Thyroid gland (tissue), 4 donors: Measurements from ENCODE around the gene CDHR5. TPM values are rescaled to one million over a fixed set of nuclear protein-coding genes. Genes with fewer than 3 reads are reported as not detected.

ENCODE experiments used
- DNase-seq, 2 donors: peaks; one replicate each; pipeline ENCODE4 v3.0.0-alpha.2; 2019
- H3K27ac ChIP-seq, 3 donors: fragments of 200-600 bp; sonication (generic); 1 replicate in 2 of 3; 2 replicates in 1 of 3; pipeline ENCODE4 v1.5.1; 2016 to 2019; ENCODE audit warnings: mild to moderate bottlenecking in 1 of 3, moderate library complexity in 1 of 3
- H3K27me3 ChIP-seq: fragments of 200-600 bp; sonication (generic); one replicate; pipeline ENCODE4 v1.5.1; 2019
- H3K36me3 ChIP-seq, 2 donors: fragments of 200-600 bp; sonication (generic); one replicate each; pipeline ENCODE4 v1.5.1; 2016 to 2019
- H3K4me1 ChIP-seq, 2 donors: fragments of 200-600 bp; sonication (generic); one replicate each; pipeline ENCODE4 v1.5.1; 2017 to 2019
- H3K4me3 ChIP-seq, 3 donors: fragments of 200-600 bp; sonication (generic); replicated peaks in 1 of 3; 1 replicate in 2 of 3; 2 replicates in 1 of 3; pipeline ENCODE4 v1.5.1; 2016; ENCODE audit warnings: mild to moderate bottlenecking in 1 of 3
- H3K9me3 ChIP-seq: fragments of 200-600 bp; sonication (generic); one replicate; pipeline ENCODE4 v1.5.1; 2017
- POLR2A ChIP-seq, 2 donors: fragments of 450-650 bp; IDR thresholded peaks; one replicate each; pipeline ENCODE4 v1.6.1; 2017; ENCODE audit warnings: antibody characterized with exemption in 2 of 2, mild to moderate bottlenecking in 2 of 2, moderate library complexity in 1 of 2
- WGBS, 2 donors: methylation state at CpG; one replicate each; pipeline ENCODE4 v1.1.5; 2017; 5-methylcytosine and 5-hydroxymethylcytosine counted together
- intact Hi-C: fragments of 100-400 bp; cut with DNase I; formaldehyde crosslinking; loops from one replicate; pipeline ENCODE4 v1.15.1; 2023
- total RNA-seq, 4 donors: library from RNA; depleted of rRNA; stranded (reverse); fragments of >200 nt; gene quantifications; one replicate each; pipeline ENCODE4 v1.2.3, GENCODE V29; 2016
- TF ChIP-seq, protein P1 (sequence below), 6 experiments: fragments of 200-600 bp in 3 of 6; fragments of 450-650 bp in 3 of 6; sonication (generic) in 3 of 6; IDR thresholded peaks; one replicate each; pipeline ENCODE4 v1.5.1; 2016 to 2019; ENCODE audit warnings: antibody characterized with exemption in 6 of 6, mild to moderate bottlenecking in 2 of 6, inconsistent platforms in 1 of 6, moderate library complexity in 1 of 6

Gene CDHR5
- total RNA-seq, 4 donors from 2014 or later: not detected

DNA sequence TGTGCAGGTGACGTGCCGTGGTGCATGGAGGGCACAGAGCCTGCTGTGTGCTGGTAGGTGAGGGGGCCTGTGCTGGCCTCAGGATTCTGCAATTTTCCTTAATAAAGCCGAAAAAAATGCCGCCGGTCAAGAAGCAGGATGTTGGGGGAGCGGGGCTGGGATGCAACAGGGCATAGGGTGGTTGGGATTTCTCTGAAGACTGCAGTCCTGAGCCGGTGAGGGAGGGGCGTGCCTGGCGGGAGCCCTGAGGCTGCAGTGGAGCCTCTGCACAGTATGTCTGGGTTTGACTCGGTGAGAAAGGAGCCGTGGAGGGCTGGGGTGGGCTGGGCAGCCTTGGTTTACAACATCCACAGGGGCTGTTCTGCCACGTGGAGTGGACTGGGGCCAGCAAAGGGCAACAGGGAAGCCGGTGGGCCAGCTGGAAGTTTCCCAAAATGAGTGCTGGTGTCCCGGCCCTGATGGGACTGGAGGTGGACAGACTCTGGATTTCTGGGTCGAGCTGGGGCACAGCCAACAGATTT, 1.3 kb downstream of the CDHR5 start:
- intact Hi-C loops: no loop called here
- Histone ChIP-seq H3K4me1 (no peaks in the 10 kb centered on the region), H3K27ac (no peak overlapping the region), H3K9me3 (no peaks in the 10 kb centered on the region), H3K27me3 (no peaks in the 10 kb centered on the region), H3K4me3 (no peak overlapping the region), H3K36me3 (no peaks in the 10 kb centered on the region)
- no peak for TF ChIP-seq POLR2A (IDR thresholded peaks at IDR 0.05)
- TF ChIP-seq, protein P1, sequence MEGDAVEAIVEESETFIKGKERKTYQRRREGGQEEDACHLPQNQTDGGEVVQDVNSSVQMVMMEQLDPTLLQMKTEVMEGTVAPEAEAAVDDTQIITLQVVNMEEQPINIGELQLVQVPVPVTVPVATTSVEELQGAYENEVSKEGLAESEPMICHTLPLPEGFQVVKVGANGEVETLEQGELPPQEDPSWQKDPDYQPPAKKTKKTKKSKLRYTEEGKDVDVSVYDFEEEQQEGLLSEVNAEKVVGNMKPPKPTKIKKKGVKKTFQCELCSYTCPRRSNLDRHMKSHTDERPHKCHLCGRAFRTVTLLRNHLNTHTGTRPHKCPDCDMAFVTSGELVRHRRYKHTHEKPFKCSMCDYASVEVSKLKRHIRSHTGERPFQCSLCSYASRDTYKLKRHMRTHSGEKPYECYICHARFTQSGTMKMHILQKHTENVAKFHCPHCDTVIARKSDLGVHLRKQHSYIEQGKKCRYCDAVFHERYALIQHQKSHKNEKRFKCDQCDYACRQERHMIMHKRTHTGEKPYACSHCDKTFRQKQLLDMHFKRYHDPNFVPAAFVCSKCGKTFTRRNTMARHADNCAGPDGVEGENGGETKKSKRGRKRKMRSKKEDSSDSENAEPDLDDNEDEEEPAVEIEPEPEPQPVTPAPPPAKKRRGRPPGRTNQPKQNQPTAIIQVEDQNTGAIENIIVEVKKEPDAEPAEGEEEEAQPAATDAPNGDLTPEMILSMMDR (IDR thresholded peaks at IDR 0.05): no peak
- DNase-seq: no peak
- WGBS, 2 donors: 82 to 88% methylated on average over 14 to 15 of the region's 15 CpGs

DNA sequence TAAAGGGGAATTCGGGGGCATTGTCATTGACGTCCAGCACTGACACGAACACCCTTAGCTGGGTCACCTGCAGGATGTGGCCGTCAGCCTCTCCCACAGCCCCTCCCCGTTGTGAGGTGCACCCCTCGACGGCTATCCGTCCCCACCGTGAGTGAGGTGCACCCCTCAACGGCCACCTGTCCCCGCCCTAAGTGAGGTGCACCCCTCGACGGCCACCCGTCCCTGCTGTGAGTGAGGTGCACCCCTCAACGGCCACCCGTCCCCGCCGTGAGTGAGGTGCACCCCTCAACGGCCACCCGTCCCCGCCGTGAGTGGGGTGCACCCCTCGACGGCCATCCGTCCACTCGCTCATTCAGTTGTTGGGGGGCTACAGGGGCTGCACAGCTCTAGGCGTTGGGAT, 2.9 kb downstream of the CDHR5 start:
- Histone ChIP-seq H3K4me1 (no peaks in the 10 kb centered on the region), H3K9me3 (no peaks in the 10 kb centered on the region), H3K27ac (no peak overlapping the region), H3K4me3 (no peak overlapping the region), H3K27me3 (no peaks in the 10 kb centered on the region), H3K36me3 (no peaks in the 10 kb centered on the region)
- DNase-seq: no peak
- TF ChIP-seq, protein P1 (IDR thresholded peaks at IDR 0.05): no peak
- TF ChIP-seq POLR2A (IDR thresholded peaks at IDR 0.05): no peak
- intact Hi-C loops: no loop called here
- WGBS, 2 donors: 88 to 94% methylated on average over 23 to 27 of the region's 27 CpGs

GRCh38 chr11:620935-621814, 3.6 kb downstream of the CDHR5 start:
- Histone ChIP-seq H3K36me3 (no peaks in the 10 kb centered on the region), H3K9me3 (no peaks in the 10 kb centered on the region), H3K4me1 (peaks cover 2 to 3% of the 10 kb centered on the region in 2 donors), H3K27me3 (no peaks in the 10 kb centered on the region), H3K27ac (no peak overlapping the region), H3K4me3 (no peak overlapping the region)
- WGBS, 2 donors: 82 to 85% methylated on average over 23 to 36 of the region's 45 CpGs
- intact Hi-C loops: no loop called here
- DNase-seq: no peak
- TF ChIP-seq, protein P1 (IDR thresholded peaks at IDR 0.05): no peak

DNA sequence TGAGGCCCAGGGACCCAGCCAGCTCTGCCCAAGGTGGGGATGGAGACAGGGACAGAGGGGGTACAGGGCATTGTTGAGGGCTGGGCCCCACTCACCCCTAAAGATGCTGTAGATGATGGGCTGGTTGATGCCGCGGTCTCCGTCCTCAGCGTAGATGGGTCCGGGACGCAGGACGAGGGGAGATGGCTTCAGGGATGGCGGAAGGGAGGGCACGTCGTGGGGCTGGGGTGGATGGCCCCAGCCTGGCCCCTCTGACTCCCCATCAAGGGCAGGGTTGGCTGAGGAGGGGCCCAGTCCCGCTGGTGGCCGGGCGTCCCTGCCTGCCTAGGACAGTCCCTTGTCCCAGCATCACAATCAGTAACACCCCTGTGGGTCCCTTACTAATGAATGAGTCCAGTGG, 4.6 kb downstream of the CDHR5 start:
- 93 to 97% methylated on average over 13 of the region's 13 CpGs for WGBS, 2 donors
- H3K27ac ChIP-seq: no peak overlapping the region
- no peaks in the 10 kb centered on the region for H3K27me3 ChIP-seq
- peaks cover 6% of the 10 kb centered on the region in 2 donors for H3K4me1 ChIP-seq
- H3K36me3 ChIP-seq: no peaks in the 10 kb centered on the region
- TF ChIP-seq, protein P1 (IDR thresholded peaks at IDR 0.05): no peak
- no peak for TF ChIP-seq POLR2A (IDR thresholded peaks at IDR 0.05)
- no peaks in the 10 kb centered on the region for H3K9me3 ChIP-seq
- DNase-seq: no peak
- intact Hi-C loops: no loop called here
- H3K4me3 ChIP-seq: no peak overlapping the region

- Histone ChIP-seq H3K4me1 (peaks cover 12% of the 10 kb centered on the region in 2 donors), H3K4me3 (no peak overlapping the region), H3K9me3 (no peaks in the 10 kb centered on the region), H3K27me3 (no peaks in the 10 kb centered on the region), H3K36me3 (no peaks in the 10 kb centered on the region), H3K27ac (no peak overlapping the region)
- intact Hi-C loops: no loop called here
- no peak for DNase-seq
- TF ChIP-seq POLR2A (IDR thresholded peaks at IDR 0.05): no peak
- TF ChIP-seq, protein P1 (IDR thresholded peaks at IDR 0.05): no peak
- WGBS, 2 donors: 90 to 96% methylated on average over 6 to 16 of the region's 22 CpGs
Observed at GRCh38 chr11:619628-620050, 5.1 kb downstream of the CDHR5 start.
